Stimulated activated CD8-positive, alpha-beta memory T cell treated with anti-CD3 and anti-CD28 coated beads, Interleukin-7, amount 100 ng/mL, for 48 hours (primary cell): ENCODE data around the gene LRRC17.

Experiments used
- DNase-seq, 2 donors: peaks; one replicate each; pipeline ENCODE4 v3.0.0-alpha.2; 2020; ENCODE audit warnings: low read depth in 1 of 2; ENCODE audit errors: extremely low read depth in 1 of 2

Gene LRRC17, protein sequence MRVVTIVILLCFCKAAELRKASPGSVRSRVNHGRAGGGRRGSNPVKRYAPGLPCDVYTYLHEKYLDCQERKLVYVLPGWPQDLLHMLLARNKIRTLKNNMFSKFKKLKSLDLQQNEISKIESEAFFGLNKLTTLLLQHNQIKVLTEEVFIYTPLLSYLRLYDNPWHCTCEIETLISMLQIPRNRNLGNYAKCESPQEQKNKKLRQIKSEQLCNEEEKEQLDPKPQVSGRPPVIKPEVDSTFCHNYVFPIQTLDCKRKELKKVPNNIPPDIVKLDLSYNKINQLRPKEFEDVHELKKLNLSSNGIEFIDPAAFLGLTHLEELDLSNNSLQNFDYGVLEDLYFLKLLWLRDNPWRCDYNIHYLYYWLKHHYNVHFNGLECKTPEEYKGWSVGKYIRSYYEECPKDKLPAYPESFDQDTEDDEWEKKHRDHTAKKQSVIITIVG

DNA sequence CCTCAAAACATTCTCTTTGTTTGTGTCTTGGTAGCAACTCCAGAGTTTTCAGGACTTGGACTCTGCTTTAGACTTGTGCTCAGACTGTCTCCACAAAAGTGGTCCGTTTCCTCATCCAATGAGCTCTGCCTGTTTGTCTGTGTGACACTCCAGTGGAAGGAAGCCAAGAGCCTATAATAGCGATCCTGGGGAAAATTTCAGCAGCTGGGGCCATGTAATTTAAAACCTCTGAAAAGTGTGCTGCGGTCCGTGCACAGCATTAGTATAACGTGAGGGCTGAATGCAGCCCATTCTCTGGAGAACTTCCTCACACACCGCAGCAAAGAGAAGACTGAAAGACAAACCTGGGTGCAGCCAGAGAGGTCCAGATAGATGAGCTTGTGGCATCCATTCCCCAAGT is at the start of gene LRRC17:
Gene LRRC17 (plus strand): TSS at position 259 of the 400 bp plus-strand sequence. CDS start 20,914 bp downstream, outside the sequence.
- DNase-seq = no peak

DNA sequence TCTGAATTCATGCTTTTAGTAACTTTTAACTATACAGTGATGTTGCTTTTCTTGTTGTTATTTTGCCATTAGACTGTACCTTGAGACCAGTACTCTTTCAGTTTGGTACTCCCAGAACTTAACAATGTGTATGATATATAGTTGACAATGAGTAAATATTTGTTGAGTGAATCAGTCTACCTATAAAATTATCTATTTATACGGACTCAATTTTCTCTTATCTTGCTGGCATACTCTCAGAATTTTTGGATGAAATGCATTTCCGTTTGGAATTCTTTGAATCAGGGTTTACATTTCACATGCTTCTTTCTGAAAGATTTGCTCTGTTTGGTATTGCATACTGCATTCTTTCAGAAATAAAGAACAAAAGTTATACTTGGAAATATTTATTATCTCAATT is 47.8 kb upstream of the LRRC17 start:
- DNase-seq = no peak

DNA sequence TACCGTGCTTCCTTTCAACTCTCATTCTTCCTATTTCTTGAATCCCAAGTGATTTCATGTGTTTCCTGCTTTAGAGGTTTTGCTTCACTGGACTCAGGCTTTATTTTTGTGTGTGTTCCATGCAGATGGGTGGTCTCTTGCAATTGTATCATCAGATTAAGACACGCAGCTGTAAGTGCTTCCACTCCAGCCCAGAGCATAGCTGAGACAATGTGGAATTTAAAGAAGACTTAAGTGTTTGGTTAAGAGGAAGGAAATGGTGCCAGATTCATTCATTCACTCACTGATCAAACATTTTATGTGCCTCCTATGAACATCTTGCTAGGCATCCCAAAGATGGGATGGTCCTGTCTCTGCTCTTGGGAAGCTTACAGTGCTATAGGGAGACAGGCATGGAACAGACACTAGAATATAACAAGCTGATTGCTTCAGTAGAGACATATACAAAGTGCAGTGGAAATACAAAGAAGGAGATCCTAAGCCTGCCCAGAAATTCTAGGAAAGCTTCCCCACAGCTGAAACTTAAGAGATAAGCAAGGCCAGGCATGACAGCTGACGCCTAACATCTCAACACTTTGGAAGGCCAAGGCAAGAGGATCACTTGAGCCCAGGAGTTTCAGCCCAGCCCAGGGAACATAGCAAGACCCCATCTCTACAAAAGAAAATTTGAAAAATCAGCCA is 46.1 kb upstream of the LRRC17 start:
- no peak for DNase-seq

DNA sequence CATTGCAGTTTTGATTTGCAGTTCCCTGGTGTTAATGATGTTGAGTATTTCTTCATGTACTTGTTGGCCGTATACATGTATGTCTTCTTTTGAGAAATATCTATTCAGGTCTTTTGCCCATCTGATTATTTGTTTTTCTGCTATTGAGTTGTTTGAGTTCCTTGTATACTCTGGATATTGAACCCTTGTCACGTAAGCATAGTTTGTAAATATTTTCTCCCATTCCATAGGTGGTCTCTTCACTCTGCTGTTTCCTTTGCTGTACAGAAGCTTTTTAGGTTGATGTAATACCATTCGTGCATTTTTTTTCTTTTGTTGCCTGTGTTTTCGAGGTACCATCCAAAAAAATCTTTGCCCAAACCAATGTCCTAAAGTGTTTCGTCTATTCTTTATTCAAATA is 43.6 kb upstream of the LRRC17 start:
- no peak for DNase-seq

DNA sequence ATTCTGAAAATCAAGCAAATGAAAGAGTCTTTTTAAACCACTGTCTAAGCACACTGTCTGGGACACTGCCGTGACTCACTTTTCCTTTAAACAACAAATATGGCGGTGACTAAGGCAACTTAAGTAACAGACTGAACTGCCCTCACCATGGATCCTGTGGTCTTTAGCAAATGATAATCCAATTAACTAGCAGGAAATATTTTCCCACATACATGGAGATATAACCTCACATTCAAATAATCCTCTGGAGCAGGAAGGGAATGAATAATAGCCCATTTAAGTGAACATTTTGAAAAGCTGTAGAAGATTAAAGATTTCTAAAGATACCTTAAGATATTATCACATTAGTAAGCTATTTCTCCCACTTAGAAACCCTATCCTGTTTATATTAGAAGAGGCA is 40.3 kb upstream of the LRRC17 start:
- DNase-seq = no peak

DNA sequence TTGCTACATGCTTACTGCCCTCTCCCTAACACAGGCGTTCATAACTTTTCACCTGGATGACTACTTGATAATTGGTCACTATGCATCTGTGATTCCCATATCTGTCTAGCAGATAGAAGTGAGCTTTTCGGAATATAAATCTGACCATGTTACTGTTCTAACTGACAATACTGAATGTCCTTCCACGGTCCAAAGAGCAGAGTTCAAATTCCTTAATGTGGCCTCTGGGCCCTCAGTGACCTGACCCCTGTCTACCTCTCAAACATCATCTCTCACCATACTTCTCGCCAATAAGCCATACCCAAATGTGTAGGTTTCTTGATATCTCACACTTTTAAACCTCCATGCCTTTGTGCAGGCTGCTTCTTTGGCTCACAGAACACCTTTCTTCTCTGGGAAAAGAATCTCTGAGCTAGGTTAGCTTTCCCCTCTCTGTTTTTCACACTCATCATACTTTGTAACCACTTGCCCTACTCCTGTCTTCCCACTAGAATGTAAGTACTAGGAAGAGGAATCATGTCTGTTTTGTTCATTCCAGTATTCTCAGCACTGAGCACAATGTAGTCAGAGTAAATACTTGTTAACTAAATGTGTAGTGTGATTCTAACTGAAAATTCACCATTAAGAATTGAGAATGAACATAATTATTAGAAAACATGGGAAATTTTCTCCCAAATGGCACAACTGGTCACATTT is 39.2 kb upstream of the LRRC17 start:
- no peak for DNase-seq

DNA sequence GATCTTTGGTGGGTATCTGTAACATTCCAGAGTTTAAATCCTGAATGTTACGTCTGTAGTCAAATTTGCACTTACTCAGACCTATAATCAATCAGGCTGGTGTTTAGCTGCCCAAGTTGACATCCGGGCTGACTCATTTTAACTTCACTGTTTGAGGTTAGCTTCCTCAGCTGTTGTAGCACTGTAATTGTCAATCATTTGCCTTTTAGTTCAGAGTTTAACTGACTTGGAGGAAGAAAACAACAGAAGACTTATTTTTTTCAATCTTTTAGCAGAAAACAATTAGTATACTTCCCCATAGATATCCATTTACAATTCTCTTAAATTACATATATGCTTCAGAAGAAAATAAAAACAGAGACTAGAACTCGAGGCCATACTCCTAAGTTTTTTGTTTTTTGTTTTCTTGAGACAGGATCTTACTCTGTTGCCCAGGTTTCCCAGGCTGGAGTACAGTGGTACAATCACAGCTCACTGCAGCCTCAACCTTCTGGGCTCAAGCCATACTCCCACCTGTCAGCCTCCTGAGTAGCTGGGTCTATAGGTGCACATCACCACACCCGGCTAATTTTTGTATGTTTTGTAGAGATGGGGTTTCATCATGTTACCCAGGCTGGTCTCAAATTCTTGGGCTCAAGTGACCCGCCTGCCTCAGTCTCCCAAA is 38.5 kb upstream of the LRRC17 start:
- peak in 1 of 2 donors; percentile 8 for DNase-seq

DNA sequence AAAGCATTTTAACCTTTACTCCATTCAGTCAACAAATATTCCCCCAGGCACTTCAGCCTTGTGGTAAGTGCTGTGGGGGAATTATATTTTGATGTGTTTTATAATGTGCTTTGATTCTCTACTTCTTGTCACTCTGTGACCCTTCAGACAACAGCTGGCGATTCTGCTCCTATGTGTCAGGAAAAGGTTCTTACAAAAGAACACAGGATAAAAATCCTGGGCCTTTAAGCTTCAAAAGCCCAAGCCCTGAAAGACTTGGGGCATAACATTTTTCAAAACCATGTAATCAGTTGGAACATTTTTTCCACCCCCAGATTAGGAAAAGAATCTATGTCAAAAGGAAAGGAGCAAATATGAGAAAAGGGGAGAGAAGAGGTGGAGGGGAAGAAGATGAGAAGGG is 37.8 kb upstream of the LRRC17 start:
- DNase-seq = no peak

DNA sequence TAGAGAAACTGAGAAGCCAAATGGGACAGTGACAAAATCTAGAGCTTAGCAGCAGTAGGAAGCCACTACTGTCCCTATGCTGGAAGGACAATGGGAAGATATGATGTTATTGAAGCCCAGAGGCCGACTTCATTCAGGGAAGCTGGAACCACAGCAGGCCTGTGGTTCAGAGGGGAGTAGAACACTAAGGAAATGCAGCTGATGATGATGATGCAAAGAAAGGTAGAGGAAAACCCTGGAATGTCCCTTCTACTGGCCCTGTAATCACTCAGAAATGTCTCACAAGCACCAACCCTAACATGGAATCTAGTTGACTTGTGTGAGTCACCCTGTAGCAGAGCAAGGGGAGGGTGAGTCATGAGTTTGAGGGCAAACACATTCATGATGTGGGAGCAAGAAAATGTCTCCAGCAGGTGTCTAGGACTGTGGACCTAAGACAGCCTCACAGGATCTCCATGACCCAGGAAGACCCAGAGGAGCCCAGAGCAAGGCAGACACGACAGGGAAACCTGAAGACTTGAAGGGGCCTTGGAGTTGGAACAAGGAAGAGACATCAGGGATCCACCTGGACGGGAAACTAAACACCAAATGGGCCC is 37.0 kb upstream of the LRRC17 start:
- DNase-seq = peak in 1 of 2 donors; percentile 35

DNA sequence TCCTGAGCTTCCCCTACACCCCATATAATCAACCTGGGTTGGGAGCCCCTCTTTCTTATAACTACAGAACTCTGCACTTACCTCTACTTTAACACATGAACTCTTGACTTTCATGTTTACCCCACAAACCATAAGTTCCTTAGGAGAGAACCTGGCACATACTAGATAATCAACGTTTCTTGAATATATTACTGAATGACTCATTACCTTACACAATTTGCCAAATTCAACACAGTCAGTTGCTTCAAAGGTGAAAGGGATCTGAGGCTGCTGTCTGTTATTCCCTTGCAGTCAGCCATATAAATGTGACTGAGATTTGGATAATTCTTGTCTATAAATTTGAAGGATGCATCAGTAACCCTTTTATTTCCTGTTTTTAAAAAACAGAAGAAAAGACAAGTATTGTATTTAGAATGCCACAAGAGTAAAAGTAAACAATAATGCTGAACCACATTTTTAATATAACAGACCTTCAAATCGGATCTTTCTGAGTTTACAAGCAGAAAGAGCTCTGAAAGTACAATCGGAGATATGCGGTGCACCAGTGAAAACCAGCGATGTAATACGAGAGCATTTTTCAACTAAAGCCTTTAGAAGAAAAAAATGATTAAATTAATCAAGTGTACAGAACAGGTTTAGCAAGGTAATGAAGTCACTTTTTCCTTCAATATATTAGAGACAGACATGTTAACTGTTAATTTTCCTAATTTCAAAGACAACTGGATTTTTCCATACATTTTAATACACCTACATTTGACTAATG is 29.5 kb upstream of the LRRC17 start:
- no peak for DNase-seq

DNA sequence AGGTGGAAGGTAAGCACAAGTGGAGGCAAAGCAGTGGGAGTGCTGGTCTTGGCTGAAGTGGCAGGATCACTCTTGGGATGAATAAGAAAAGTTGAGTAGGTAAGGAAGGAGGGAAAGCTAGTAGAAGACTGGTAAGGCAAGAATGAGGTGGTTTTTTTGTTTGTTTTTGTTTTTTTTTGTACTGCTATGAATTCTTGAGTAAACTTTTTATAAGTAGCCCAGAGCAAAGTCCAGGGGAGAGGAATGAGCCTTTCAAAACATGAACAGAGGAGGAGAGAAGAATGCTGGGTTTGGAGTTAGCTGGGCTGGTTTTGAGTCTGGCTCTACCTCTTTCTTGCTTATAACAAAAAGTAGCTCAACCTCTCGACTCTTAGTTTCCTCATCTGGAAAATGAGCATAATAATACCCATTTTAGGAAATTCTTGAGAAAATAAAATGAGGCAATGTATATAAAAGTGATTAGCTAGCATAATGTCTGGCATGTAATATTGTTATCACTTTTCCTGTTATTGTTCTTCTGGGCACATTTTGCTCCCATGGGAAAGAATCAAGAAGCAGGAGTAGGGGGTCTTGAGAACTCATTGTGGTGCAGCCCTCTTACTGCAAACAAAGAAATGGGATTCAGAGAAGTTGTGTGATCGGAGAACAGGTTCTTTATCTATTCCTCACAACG is 24.1 kb upstream of the LRRC17 start:
- DNase-seq = no peak

DNA sequence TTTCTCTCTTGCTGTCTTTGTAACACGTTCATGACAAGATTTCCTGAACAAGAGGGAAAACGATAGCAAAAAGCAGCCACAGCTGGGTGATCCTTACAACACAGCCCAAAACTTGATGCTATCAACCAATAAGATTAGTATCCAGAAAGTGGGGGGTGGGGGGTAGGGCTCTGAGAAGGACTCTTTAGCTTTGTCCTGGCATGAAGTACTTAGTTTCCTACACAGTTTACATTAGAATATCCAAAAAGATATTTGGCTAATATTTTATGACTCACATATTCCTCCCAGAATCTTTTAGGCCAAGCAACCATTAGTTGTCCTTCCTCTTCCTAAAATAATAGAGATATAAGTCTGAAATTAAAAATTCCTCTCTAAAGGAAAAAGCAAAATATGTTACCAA is 22.9 kb upstream of the LRRC17 start:
- DNase-seq = no peak

DNA sequence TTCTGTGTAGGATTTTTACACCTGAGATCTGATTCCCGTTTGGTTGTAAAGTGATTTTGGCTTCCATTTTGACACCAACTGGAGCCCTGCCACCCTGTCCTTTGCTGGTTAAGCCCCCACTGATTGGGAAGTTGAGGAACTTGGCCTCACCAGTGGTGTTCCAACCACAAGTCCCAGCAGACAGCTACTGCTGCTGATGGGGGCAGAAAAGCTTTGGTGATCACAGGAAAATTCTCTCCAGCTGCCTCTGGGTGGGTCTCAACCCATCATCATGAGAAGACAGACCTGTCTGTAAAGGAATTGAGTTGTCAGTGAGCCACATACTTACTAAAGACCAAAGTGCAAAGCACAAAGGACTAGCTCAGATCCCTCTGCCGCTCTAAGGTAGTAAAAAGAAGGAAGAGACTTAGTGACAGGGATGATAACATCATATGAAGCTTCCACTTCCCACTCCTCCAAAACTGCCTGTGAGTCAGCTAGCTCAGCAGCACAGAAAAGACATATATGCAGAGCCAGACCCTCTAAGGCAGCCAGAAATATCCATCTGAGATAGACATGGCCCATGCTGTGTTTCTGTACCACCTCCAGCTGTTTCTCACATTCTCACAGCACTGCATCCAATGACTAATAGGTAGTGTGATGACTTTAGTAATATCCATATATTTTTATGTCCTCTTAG is 22.4 kb upstream of the LRRC17 start:
- DNase-seq = no peak

DNA sequence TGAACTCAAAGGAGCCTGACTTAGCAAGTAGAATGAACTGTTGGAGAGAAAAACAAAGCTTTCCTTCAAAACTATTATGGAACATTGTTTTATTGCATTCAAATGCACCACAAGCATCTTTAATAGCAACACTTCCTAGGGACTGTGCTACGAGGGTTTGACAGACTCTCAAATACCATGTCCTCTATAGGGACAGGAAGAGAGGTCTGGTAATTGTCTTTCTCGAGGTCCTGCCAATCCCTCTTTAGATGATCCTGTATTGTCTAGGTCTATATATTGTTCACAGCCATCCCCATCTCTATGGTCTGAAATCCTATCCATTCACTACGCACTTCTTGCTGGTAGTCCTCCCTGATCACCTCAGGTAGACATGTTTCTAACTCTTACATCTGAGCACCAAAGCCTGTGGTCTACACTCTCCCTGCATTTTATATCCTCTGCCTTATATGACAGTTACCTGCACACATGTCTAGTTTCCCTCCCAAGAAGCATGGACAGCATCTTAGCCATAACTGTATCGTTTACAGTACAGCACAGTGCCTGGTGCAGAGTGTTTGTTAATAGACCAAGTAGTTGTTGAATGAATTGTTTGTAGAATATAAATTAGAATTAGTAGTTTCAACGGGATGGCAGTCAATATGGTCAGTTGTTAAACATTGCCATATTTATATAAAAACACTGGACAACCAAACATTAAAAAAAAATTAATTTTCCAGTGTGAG is 21.7 kb upstream of the LRRC17 start:
- no peak for DNase-seq

DNA sequence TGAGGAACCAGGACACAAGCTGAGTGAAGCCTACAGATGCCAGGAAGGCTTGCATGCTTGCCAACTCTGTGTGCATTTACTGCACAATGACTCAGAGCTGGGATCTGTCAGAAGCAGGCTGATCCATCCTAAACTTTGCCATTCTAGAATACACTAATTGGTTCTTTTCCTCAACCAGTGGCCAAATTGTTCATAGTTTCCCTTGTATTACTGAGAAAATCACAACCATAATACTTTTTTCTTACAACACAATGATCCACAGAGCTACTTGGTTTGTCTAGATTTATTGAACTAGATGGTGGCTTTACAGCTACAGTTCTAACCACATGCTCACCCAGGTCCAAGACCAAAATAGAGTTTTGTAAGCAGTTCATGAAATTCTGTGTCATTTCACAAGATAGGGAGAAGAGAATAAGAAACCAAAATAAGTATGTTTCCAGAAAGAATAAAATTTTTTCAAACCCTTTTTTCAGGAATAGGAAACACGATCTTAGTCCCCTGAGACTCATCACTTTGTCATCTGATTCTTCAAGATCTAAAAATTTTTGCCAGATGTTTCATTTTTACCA is 21.0 kb upstream of the LRRC17 start:
- no peak for DNase-seq

DNA sequence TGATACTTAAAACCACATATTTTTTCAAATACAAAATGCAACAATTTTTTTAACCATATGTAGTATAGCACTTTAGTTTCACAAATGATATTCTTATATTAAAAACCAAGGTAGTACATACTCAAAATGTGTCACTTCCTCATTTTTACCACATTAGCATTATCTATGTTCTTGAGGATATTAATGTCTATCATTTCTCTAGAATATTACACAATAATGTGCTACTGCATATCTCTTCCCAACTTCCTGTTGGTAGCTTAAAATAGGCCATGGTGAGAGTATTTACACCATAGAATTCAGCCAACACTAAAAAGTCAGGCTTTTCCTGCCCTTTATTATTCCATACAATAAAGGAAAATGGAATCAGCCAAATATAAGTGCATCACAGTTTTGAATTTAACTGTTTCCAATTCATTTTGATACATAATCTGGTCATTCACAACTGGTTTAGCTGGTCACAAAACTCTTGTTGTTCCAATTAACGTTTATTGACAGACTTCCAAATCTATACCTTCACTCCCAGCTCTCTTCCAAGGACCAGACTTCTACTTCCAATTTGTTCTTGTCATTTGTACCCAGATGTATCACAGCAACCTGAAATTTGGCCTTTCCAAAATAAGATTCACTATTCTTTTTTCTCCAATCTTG is 20.0 kb upstream of the LRRC17 start:
- no peak for DNase-seq

DNA sequence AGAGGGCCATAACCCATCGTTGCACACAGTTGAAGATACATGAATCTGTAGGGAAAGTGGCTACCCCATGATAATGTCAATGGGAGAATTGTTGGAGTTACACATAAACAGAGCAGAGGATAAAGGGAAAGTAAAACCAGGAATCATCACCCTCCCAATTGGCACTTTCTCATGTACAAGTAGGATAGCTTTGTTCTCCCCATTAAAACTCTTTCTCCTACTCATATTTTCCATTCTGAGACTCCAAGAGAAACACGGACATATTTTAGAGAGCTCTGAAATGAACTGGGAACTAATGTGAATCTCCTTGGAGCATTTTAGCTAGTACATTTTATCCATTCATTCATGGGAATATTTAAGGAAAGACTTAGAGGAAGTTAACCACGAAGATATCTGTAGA is 17.2 kb upstream of the LRRC17 start:
- no peak for DNase-seq
